Heart left ventricle (tissue), 13 donors: ENCODE results near the gene PSORS1C1.

ENCODE experiments used
- CTCF ChIP-seq, 12 donors: fragments of 200-600 bp; sonication (generic) in 4 of 12; IDR thresholded peaks; one replicate each; pipeline versions ENCODE4 v1.5.0 to v1.8.0; 2018 to 2022; ENCODE audit warnings: antibody characterized with exemption in 12 of 12, mild to moderate bottlenecking in 5 of 12
- POLR2A ChIP-seq, 2 donors: fragments of 450-650 bp; IDR thresholded peaks; one replicate each; pipeline ENCODE4 v1.6.1; 2017; ENCODE audit warnings: antibody characterized with exemption in 2 of 2, mild to moderate bottlenecking in 2 of 2, moderate library complexity in 2 of 2
- donor health status: ischemic (EF 13 %, LVEDD 7.1; RV severe dilation, severe dysfunction).
- donor health status: DM: no; HTN: yes; CAD: no.
- donor health status: DM: no; HTN: no; CAD: no.
- donor health status: ischemic (EF 25% LVEDD 6.9; RV normal size, moderate dysfunction).
- donor health status: ischemic (EF 25% LVEDD 5.7; RV mildly dilated, moderate dysfunction).
- donor health status: ischemic (EF 35%, LVEDD 5.7; RV mildly dilated, moderate dysfunction).
- donor health status: nonischemic (EF 11% LVEDD 7.7; RV severe dilation, severe dysfunction).
- donor health status: DM: yes; HTN: yes; CAD: no.
- donor health status: PGD.
- donor health status: ischemic (EF 29% LVEDD 5.4; RV normal size, mild dysfunction).
- donor health status: nonischemic (EF 23%, LVEDD 6.1; RV moderate dilation, normal function).

- TF ChIP-seq CTCF (IDR thresholded peaks at IDR 0.05) (no peak), POLR2A (IDR thresholded peaks at IDR 0.05) (no peak)
These were observed 63.8 kb downstream of the PSORS1C1 start for GRCh38 chr6:31178143-31179041.
